ENCODE data around the gene STK11.

The STK11 gene

GRCh38 chr19:1252221-1252820 lies 46.7 kb downstream of the STK11 start:
- peak; percentile 96 for DNase-seq

GRCh38 chr19:1252821-1253513 lies 47.4 kb downstream of the STK11 start:
- DNase-seq = peak; percentile 95

- no peak for DNase-seq
These were observed 48.0 kb downstream of the STK11 start for GRCh38 chr19:1253514-1254080.

- no peak for DNase-seq
These were observed 48.5 kb downstream of the STK11 start for GRCh38 chr19:1254081-1254527.

- no peak for DNase-seq
These were observed 49.1 kb downstream of the STK11 start for GRCh38 chr19:1254530-1255185.

GRCh38 chr19:1255186-1256161 lies 49.9 kb downstream of the STK11 start:
- no peak for DNase-seq

DNA sequence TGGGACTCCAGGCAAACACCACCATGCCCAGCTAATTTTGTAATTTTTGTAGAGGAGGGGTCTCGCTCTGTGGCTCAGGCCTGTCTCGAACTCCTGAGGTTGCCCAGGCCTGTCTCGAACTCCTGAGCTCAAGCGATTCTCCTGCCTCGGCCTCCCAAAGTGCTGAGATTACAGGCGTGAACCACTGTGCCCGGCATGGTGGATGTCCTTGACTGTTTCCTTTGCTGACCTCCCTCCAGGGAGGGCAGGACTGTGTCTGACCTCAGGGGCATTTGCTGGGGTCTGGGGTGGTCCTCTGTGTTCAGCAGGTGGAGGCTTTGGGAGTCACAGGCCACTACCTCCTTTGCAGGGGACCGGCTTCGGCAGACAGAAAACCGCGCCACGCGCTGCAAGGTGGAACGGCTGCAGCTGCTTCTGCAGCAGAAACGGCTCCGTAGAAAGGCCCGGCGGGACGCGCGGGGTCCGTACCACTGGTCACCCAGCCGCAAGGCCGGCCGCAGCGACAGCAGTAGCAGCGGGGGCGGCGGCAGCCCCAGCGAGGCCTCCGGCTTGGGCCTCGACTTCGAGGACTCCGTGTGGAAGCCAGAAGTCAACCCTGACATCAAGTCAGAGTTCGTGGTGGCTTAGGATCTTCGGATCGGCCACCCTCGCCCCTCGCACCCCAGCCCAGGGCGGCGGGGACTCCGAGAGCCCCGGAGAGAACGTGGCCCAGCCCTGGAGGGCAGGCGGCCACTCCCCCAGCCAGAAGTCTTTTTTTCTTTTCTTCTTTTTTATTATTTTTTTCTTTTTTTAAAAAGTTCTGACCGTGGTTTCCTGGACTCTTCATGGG lies 51.3 kb downstream of the STK11 start:
- no peak for DNase-seq

GRCh38 chr19:1257475-1258162 lies 52.0 kb downstream of the STK11 start:
- no peak for DNase-seq

GRCh38 chr19:1258163-1258492 lies 52.5 kb downstream of the STK11 start:
- no peak for DNase-seq

- no peak for DNase-seq
These were observed 53.2 kb downstream of the STK11 start for GRCh38 chr19:1258707-1259205.

GRCh38 chr19:1259206-1259875 lies 53.8 kb downstream of the STK11 start:
- peak; percentile 43 for DNase-seq

DNA sequence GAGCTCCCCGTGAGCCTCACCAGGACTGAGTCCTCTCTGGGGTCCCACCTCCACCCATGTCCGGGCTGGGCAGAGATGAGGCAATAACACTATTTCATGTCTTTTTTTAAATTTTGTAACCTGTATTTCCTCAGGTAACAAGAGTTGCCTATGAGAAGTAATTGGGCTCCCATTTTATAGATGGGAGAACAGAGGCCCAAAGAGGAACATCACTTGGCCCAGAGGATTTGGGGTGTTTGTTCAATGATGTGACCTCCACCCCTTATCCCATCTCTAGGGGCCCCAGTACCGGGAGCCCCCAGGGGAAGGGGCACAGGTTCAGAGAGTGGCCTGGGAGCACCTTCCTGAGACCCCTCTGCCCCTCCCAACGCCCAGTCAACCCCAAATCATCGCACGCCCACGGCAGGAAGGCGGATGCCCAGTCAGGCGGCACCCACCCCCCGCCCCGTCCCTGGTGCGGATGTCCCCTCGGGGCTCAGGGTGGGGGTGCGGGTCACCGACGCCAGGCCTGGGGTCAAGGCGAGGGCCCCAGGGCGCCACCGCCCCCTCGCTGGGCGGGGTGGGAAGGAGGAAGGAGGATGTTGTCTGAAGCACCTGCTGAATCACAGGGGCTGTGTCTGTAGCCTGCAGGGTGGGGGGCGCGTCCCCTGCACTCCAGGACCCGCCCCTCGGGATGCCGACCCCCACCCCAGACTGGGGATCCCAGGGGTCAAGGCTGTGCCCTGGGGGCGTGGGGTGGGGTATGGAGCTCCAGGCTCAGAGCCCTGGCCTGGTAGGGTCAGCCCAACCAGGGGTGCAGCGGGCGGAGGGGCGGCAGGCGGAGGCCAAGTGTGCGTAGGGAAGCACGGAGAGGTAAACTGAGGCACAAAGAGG lies 54.5 kb downstream of the STK11 start:
- DNase-seq = no peak

DNA sequence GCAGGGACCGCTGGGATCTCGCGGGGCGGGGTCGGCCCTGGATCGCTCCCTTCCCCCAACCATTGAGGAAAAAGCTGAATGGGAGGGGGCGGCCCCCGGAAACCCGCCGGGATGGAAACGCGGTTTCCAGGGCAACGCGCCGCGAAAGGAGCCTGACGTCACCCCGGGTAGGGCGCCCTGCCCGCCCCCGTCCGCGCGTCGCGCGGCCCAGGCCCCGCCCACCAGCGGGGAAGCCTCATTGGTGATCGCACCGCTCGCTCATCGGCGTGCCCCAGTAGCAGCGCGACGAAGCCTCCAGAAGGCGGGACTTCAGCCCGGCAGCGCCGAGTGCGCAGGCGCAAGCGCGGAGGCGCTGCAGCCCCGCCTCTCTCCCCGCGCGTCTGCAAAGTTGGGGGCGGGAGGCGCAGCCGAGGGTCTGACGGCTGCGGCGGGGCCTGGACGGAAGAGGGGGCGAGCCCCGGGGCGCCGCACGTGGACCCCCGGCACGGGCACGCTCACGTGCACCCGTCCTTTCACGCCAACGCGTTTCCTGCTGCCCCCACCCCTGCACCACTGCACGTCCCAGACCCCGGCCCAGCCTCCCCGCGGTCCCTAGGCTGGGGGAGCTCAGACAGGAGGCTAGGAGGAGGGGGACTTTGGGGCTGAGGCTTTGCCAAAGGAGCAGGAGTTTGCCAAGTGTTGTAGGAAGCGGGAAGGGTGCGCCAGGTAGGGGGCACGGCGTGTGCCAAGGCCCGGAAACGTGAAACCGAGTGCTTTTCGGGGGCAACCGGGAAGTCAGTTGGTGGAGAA lies 55.4 kb downstream of the STK11 start:
- DNase-seq = peak; percentile 82

DNA sequence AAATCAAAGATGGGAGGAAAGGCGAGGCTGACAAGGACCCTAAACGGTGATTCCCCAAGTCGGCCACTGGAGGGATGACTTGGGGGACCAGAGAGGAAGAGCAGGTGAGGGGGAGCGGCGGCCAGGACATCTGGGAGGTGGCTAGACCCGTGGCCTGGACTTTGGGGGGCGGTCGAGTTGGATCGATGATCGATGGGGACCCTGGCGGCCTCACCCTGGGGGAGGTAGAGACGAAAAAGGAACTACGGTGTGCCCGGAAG lies 55.9 kb downstream of the STK11 start:
- no peak for DNase-seq

- no peak for DNase-seq
These were observed 56.4 kb downstream of the STK11 start for GRCh38 chr19:1261798-1262622.

GRCh38 chr19:1262623-1263123 lies 57.1 kb downstream of the STK11 start:
- no peak for DNase-seq

- DNase-seq = no peak
These were observed 57.6 kb downstream of the STK11 start for GRCh38 chr19:1263188-1263587.
